K562 treated with DMSO at 1 percent for 4 hours (cell line): ENCODE results near the gene TIMP4. TPM values are rescaled to one million over a fixed set of nuclear protein-coding genes. Genes with fewer than 3 reads are reported as not detected.

Experiments used
- total RNA-seq: library from RNA; unstranded; fragments of 300-600 nt; gene quantifications from 2 replicates; pipeline ENCODE4 v1.2.3, GENCODE V29; 2022; ENCODE audit not compliant: insufficient read depth

TIMP4 gene
- total RNA-seq = not detected in 2 replicates

GRCh38 chr3:12158387-12159226 is at the start of gene TIMP4:
TSS of gene TIMP4 (minus strand) at chr3:12158912. CDS start at chr3:12158840, 72 bp downstream.

Other genes with a start within 250 kb of the TIMP4 start
- gene SYN2, start 154.5 kb downstream of the TIMP4 start, total RNA-seq = not detected in 2 replicates
- gene PPARG, start 130.2 kb upstream of the TIMP4 start, total RNA-seq = not detected in 2 replicates